A673 (cell line): ENCODE data around the gene MDK. TPM values are rescaled to one million over a fixed set of nuclear protein-coding genes. Genes with fewer than 3 reads are reported as not detected.

Experiments
- BruUV-seq: library from RNA; stranded (reverse); fragments of 400-500 nt; replicated peaks from 2 replicates; lab custom pipeline; 2021; lab: Mats Ljungman, UMichigan
- CTCF ChIA-PET: fragments of 300-600 bp; sonication (Branson Sonifier 250); formaldehyde crosslinking; loops from one replicate; lab custom pipeline; 2022; ENCODE audit warnings: antibody characterized with exemption; lab: Charles Lee
- POLR2A ChIA-PET: fragments of 300-600 bp; sonication (Branson Sonifier 250); formaldehyde crosslinking; loops from one replicate; lab custom pipeline; 2022; ENCODE audit warnings: antibody characterized with exemption; ENCODE audit not compliant: low non-redundant PET; lab: Charles Lee
- DNase-seq: peaks from one replicate; pipeline ENCODE4 v3.0.0-alpha.2; 2015; ENCODE audit warnings: low spot score
- H3K27ac ChIP-seq: fragments of 200-600 bp; sonication (generic); 2 replicates; pipeline ENCODE4 v1.5.1; 2016; ENCODE audit warnings: mixed run types, low read depth, mild to moderate bottlenecking, mixed read lengths, antibody characterized with exemption, low read length; ENCODE audit not compliant: poor library complexity, severe bottlenecking
- H3K27me3 ChIP-seq: fragments of 200-600 bp; sonication (generic); replicated peaks from 2 replicates; pipeline ENCODE4 v1.6.1; 2017; ENCODE audit warnings: mixed run types, low read depth, mild to moderate bottlenecking, mixed read lengths, antibody characterized with exemption, low read length; ENCODE audit not compliant: insufficient read depth, poor library complexity
- H3K36me3 ChIP-seq: fragments of 200-600 bp; sonication (generic); 2 replicates; pipeline ENCODE4 v1.6.1; 2016; ENCODE audit warnings: mixed run types, mild to moderate bottlenecking, mixed read lengths, antibody characterized with exemption, low read length; ENCODE audit not compliant: insufficient read depth, poor library complexity, severe bottlenecking
- H3K4me1 ChIP-seq: fragments of 200-600 bp; sonication (generic); 2 replicates; pipeline ENCODE4 v1.6.1; 2017; ENCODE audit warnings: mixed run types, mild to moderate bottlenecking, mixed read lengths, antibody characterized with exemption, low read length; ENCODE audit not compliant: insufficient read depth, poor library complexity, severe bottlenecking
- H3K4me3 ChIP-seq: fragments of 200-600 bp; sonication (generic); 2 replicates; pipeline ENCODE4 v1.5.1; 2016; ENCODE audit warnings: low read depth, mixed run types, mild to moderate bottlenecking, mixed read lengths, low read length; ENCODE audit not compliant: poor library complexity, severe bottlenecking
- H3K9me3 ChIP-seq: fragments of 200-600 bp; sonication (generic); 2 replicates; pipeline ENCODE4 v1.6.1; 2016; ENCODE audit warnings: mixed run types, low read depth, mild to moderate bottlenecking, mixed read lengths, antibody characterized with exemption, low read length; ENCODE audit not compliant: poor library complexity, severe bottlenecking
- EZH2 ChIP-seq: fragments of 200-600 bp; sonication (generic); IDR thresholded peaks from 2 replicates; pipeline ENCODE4 v1.6.1; 2017; ENCODE audit warnings: borderline replicate concordance, low read depth, mild to moderate bottlenecking, mixed read lengths, antibody characterized with exemption, low read length; ENCODE audit not compliant: poor library complexity, severe bottlenecking
- intact Hi-C: fragments of 100-400 bp; cut with micrococcal nuclease; formaldehyde crosslinking; loops from one replicate; pipeline ENCODE4 v1.10.0; 2022; ENCODE audit not compliant: unreplicated experiment
- total RNA-seq: library from RNA; stranded (reverse); gene quantifications from 2 replicates; pipeline ENCODE4 v1.2.3, GENCODE V29; 2021
- TF ChIP-seq, protein P1 (sequence below): fragments of 300-800, 200-600 bp; sonication (generic); conservative IDR thresholded peaks from 2 replicates; pipeline ENCODE4 v1.5.1; 2017; ENCODE audit warnings: low read depth, mild to moderate bottlenecking, antibody characterized with exemption, low read length, moderate library complexity, mixed read lengths

MDK gene
- total RNA-seq, 1 experiment from 2014 or later = 252 TPM

GRCh38 chr11:46352063-46352841 is 29.2 kb upstream of the MDK start:
- Histone ChIP-seq H3K9me3 (no peaks in the 10 kb centered on the region), H3K36me3 (peaks cover 9% of the 10 kb centered on the region), H3K27me3 (no peaks in the 10 kb centered on the region), H3K27ac (peak overlapping the region; percentile 45), H3K4me3 (no peak overlapping the region), H3K4me1 (peaks cover 59% of the 10 kb centered on the region)
- intact Hi-C loops = no loop called here
- no peak for TF ChIP-seq EZH2
- TF ChIP-seq, protein P1, sequence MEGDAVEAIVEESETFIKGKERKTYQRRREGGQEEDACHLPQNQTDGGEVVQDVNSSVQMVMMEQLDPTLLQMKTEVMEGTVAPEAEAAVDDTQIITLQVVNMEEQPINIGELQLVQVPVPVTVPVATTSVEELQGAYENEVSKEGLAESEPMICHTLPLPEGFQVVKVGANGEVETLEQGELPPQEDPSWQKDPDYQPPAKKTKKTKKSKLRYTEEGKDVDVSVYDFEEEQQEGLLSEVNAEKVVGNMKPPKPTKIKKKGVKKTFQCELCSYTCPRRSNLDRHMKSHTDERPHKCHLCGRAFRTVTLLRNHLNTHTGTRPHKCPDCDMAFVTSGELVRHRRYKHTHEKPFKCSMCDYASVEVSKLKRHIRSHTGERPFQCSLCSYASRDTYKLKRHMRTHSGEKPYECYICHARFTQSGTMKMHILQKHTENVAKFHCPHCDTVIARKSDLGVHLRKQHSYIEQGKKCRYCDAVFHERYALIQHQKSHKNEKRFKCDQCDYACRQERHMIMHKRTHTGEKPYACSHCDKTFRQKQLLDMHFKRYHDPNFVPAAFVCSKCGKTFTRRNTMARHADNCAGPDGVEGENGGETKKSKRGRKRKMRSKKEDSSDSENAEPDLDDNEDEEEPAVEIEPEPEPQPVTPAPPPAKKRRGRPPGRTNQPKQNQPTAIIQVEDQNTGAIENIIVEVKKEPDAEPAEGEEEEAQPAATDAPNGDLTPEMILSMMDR = peak; percentile 100
- POLR2A ChIA-PET = interaction anchor here (1.0 kb wide), 1 partner anchor 9 kb away, joined by 3 read pairs; no protein-coding TSS in a partner anchor
- peak; percentile 88 for DNase-seq
- no TSS peak for BruUV-seq
- CTCF ChIA-PET = interaction anchor here (0.6 to 2.8 kb wide), 19 partner anchors 8 to 349 kb away, joined by 3 to 27 read pairs (median 5); partner anchors contain the start of genes ARHGAP1, CHRM4 and ZNF408

GRCh38 chr11:46353698-46354097 is 27.8 kb upstream of the MDK start:
- ChIA-PET POLR2A (interaction anchor here (0.6 kb wide), 1 partner anchor 112 kb away, joined by 10 read pairs; no protein-coding TSS in a partner anchor), CTCF (interaction anchor here (1.3 kb wide), 1 partner anchor 35 kb away, joined by 4 read pairs; no protein-coding TSS in a partner anchor)
- Histone ChIP-seq H3K27me3 (no peaks in the 10 kb centered on the region), H3K4me1 (peaks cover 54% of the 10 kb centered on the region), H3K9me3 (no peaks in the 10 kb centered on the region), H3K4me3 (no peak overlapping the region), H3K27ac (peak overlapping the region; percentile 45), H3K36me3 (peaks cover 9% of the 10 kb centered on the region)
- intact Hi-C loops = no loop called here
- peak; percentile 88 for DNase-seq
- BruUV-seq = no TSS peak
- TF ChIP-seq, protein P1 = no peak
- TF ChIP-seq EZH2 = no peak

DNA sequence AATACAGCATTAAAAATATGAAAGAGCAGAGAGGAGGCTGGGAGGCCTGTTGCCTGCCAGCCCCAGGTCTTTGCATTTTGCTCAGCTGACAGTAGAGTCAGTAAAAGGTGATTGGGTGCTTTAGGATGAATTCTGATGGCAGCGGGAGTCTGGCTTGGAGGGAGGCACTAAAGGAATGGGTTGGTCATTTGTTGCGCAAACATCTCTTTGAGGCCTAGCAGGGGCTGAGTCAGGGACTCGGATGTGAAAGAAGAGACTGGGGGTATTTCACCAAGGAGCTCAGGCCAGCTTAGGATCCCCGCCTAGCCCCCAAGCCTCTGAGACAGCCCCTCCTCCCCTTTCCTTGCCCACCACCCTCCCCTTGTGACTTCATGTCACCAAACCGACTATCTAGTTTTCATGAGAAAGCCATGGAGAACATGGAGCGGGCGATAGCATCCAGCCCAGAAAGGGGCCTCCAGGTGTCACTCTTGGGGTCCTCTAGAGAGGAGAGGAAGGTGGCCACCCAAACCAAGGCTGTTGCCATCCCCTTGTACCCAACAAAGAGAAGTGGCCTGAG is 24.5 kb upstream of the MDK start:
- DNase-seq = peak; percentile 53

More for the DNA sequence above, 24.5 kb upstream of the MDK start:
- no TSS peak for BruUV-seq
- TF ChIP-seq, protein P1 = no peak
- TF ChIP-seq EZH2 = no peak
- peak overlapping the region; percentile 15 for H3K27ac ChIP-seq
- H3K9me3 ChIP-seq = no peaks in the 10 kb centered on the region
- no peaks in the 10 kb centered on the region for H3K27me3 ChIP-seq
- peaks cover 45% of the 10 kb centered on the region for H3K4me1 ChIP-seq
- ChIA-PET CTCF (interaction anchor here (0.7 to 1.5 kb wide), 2 partner anchors 10 to 12 kb away, joined by 3 to 5 read pairs; partner anchors contain the start of gene DGKZ), POLR2A (interaction anchor here (0.7 kb wide), 1 partner anchor 9 kb away, joined by 3 read pairs; no protein-coding TSS in a partner anchor)
- no peak overlapping the region for H3K4me3 ChIP-seq
- intact Hi-C loops = no loop called here
- H3K36me3 ChIP-seq = peaks cover 9% of the 10 kb centered on the region
